Vagina (tissue), 2 donors: ENCODE results near the gene SCN10A. TPM values are rescaled to one million over a fixed set of nuclear protein-coding genes. Genes with fewer than 3 reads are reported as not detected.

Source experiments
- DNase-seq, 2 donors: peaks; one replicate each; pipeline ENCODE4 v3.0.0-alpha.2; 2017; ENCODE audit errors: extremely low spot score in 2 of 2
- H3K27ac ChIP-seq: fragments of 200-600 bp; sonication (generic); one replicate; pipeline ENCODE4 v1.5.1; 2019
- H3K27me3 ChIP-seq: fragments of 200-600 bp; sonication (generic); one replicate; pipeline ENCODE4 v1.5.1; 2019
- H3K36me3 ChIP-seq, 2 donors: fragments of 200-600 bp; sonication (generic); one replicate each; pipeline ENCODE4 v1.5.1; 2017 to 2019
- H3K4me1 ChIP-seq: fragments of 200-600 bp; sonication (generic); one replicate; pipeline ENCODE4 v1.5.1; 2019
- H3K4me3 ChIP-seq, 2 donors: fragments of 200-600 bp; sonication (generic); 1 replicate in 1 of 2; 2 replicates in 1 of 2; pipeline ENCODE4 v1.5.1; 2016 to 2019
- H3K9me3 ChIP-seq: fragments of 200-600 bp; sonication (generic); one replicate; pipeline ENCODE4 v1.5.1; 2019
- CTCF ChIP-seq, 3 experiments: fragments of 450-650 bp in 2 of 3; fragments of 200-600 bp in 1 of 3; sonication (generic) in 1 of 3; IDR thresholded peaks; one replicate each; pipeline ENCODE4 v1.5.1; 2017 to 2019; ENCODE audit warnings: antibody characterized with exemption in 3 of 3, mild to moderate bottlenecking in 2 of 3, moderate library complexity in 2 of 3
- POLR2A ChIP-seq, 2 donors: fragments of 450-650 bp; IDR thresholded peaks; one replicate each; pipeline ENCODE4 v1.6.1; 2017; ENCODE audit warnings: antibody characterized with exemption in 2 of 2, mild to moderate bottlenecking in 2 of 2, moderate library complexity in 2 of 2
- POLR2AphosphoS5 ChIP-seq, 2 donors: sonication (generic); formaldehyde crosslinking; IDR thresholded peaks; one replicate each; pipeline ENCODE4 v1.9.0; 2017; ENCODE audit warnings: antibody characterized with exemption in 2 of 2, mild to moderate bottlenecking in 2 of 2, low read depth in 1 of 2; ENCODE audit not compliant: insufficient read depth in 1 of 2
- intact Hi-C: fragments of 100-400 bp; cut with DNase I; formaldehyde crosslinking; loops from one replicate; pipeline ENCODE4 v1.15.1; 2023
- total RNA-seq: library from RNA; depleted of rRNA; stranded (reverse); fragments of >200 nt; gene quantifications from one replicate; pipeline ENCODE4 v1.2.3, GENCODE V29; 2016

The SCN10A gene
- total RNA-seq, 1 donor from 2014 or later: not detected

- peak in 1 of 2 donors; percentile 49 for DNase-seq
- Histone ChIP-seq H3K27me3 (no peaks in the 10 kb centered on the region), H3K27ac (no peak overlapping the region), H3K36me3 (no peaks in the 10 kb centered on the region), H3K9me3 (no peaks in the 10 kb centered on the region), H3K4me1 (no peaks in the 10 kb centered on the region), H3K4me3 (no peak overlapping the region)
- TF ChIP-seq CTCF (IDR thresholded peaks at IDR 0.05): no peak
- TF ChIP-seq POLR2A (IDR thresholded peaks at IDR 0.05): no peak
- no peak for TF ChIP-seq POLR2AphosphoS5 (IDR thresholded peaks at IDR 0.05; ENCODE audit: insufficient read depth in 1 of 2, low read depth in 1 of 2)
- intact Hi-C loops: no loop called here
These were observed 73.0 kb downstream of the SCN10A start for GRCh38 chr3:38743043-38743442.

DNA sequence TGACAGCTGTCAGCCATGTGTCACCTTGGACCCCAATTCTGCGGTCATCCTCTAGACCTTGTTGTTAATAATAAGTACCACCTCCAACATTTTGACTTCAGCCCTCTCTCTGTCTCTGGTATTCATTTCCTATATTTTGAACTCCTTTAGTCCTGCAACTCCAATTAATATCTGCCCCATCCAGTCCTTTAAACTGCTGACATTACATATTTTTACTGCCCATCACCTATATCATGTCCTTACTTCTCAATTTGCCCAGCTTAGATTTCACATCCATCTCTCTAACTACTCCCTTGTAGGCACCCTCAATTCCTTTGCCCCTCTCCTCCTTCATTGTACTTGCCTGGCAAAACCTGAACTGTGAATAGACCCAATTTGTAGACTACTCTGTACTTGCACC is 73.5 kb downstream of the SCN10A start:
- intact Hi-C loops: no loop called here

DNA sequence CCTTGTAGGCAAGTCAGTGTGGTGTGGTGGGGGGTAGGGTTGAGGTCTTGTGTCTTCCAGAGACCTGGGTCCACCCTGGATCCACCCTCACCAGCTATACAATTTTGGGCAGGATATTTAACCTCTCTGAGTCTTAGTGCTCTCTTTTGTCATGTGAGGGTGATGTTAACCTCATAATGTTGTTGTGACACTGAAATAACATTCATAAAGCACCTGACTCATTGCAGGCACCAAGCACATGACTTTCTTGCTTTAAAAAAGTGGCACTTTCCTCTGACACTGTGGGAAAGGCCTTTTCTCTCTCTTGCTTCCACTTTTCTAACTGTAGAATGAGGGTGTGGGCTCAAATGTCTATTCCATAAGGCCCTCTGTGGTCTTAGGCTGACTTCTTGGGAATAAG is 75.5 kb downstream of the SCN10A start:
- TF ChIP-seq POLR2A (IDR thresholded peaks at IDR 0.05) (no peak), POLR2AphosphoS5 (IDR thresholded peaks at IDR 0.05; ENCODE audit: insufficient read depth in 1 of 2, low read depth in 1 of 2) (no peak), CTCF (IDR thresholded peaks at IDR 0.05) (no peak)
- Histone ChIP-seq H3K27ac (no peak overlapping the region), H3K36me3 (no peaks in the 10 kb centered on the region), H3K27me3 (no peaks in the 10 kb centered on the region), H3K4me3 (no peak overlapping the region), H3K9me3 (no peaks in the 10 kb centered on the region), H3K4me1 (no peaks in the 10 kb centered on the region)
- intact Hi-C loops: no loop called here
- peak in 1 of 2 donors; percentile 25 for DNase-seq

More for the DNA sequence above, 73.5 kb downstream of the SCN10A start:
- no peak for DNase-seq
- Histone ChIP-seq H3K4me1 (no peaks in the 10 kb centered on the region), H3K27ac (no peak overlapping the region), H3K4me3 (no peak overlapping the region), H3K27me3 (no peaks in the 10 kb centered on the region), H3K36me3 (no peaks in the 10 kb centered on the region), H3K9me3 (no peaks in the 10 kb centered on the region)
- TF ChIP-seq CTCF (IDR thresholded peaks at IDR 0.05) (no peak), POLR2AphosphoS5 (IDR thresholded peaks at IDR 0.05; ENCODE audit: insufficient read depth in 1 of 2, low read depth in 1 of 2) (no peak), POLR2A (IDR thresholded peaks at IDR 0.05) (no peak)

DNA sequence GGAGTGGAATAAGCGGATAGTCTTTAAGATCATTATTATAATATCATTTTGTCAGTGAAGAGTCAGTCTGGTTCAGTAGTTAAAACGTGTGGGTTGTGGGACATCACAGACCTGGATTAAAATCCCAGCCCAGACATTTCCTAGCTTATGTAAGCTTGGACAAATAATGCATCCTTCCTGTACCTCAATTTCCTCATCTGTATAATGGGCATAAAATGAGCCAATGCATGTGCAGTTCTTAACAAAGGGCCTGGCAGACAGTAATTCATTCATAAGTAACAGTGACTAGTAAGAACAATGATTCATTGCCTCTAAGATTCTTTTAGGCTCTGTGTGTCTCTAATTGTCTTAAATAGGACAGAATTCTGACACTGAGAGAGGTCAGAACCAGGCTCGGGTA is 76.1 kb downstream of the SCN10A start:
- intact Hi-C loops: no loop called here
- H3K4me3 ChIP-seq: no peak overlapping the region
- H3K36me3 ChIP-seq: no peaks in the 10 kb centered on the region
- H3K9me3 ChIP-seq: no peaks in the 10 kb centered on the region
- H3K27ac ChIP-seq: no peak overlapping the region
- TF ChIP-seq POLR2AphosphoS5 (IDR thresholded peaks at IDR 0.05; ENCODE audit: insufficient read depth in 1 of 2, low read depth in 1 of 2) (no peak), POLR2A (IDR thresholded peaks at IDR 0.05) (no peak), CTCF (IDR thresholded peaks at IDR 0.05) (no peak)
- no peaks in the 10 kb centered on the region for H3K27me3 ChIP-seq
- no peaks in the 10 kb centered on the region for H3K4me1 ChIP-seq
- DNase-seq: no peak

DNA sequence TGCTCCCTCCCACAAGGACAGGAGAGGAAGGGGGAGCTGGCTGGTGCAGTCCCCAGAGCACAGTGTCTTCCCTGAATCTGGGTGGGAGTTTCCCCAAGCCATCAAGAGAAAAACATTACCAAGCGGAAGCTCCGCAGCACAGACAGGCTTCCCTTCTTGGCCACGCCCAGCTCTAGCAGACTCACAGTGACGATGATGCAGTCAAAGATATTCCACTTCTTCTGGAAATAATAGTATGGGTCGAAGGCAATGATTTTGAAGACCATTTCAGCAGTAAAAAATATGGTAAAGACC is 76.7 kb downstream of the SCN10A start:
- no peak for DNase-seq
- Histone ChIP-seq H3K9me3 (no peaks in the 10 kb centered on the region), H3K27ac (no peak overlapping the region), H3K4me1 (no peaks in the 10 kb centered on the region), H3K4me3 (no peak overlapping the region), H3K36me3 (no peaks in the 10 kb centered on the region), H3K27me3 (no peaks in the 10 kb centered on the region)
- intact Hi-C loops: no loop called here
- TF ChIP-seq POLR2A (IDR thresholded peaks at IDR 0.05) (no peak), POLR2AphosphoS5 (IDR thresholded peaks at IDR 0.05; ENCODE audit: insufficient read depth in 1 of 2, low read depth in 1 of 2) (no peak), CTCF (IDR thresholded peaks at IDR 0.05) (no peak)
